ENCODE data around the gene VSTM4. TPM values are rescaled to one million over a fixed set of nuclear protein-coding genes. Genes with fewer than 3 reads are reported as not detected.

The VSTM4 gene
- total and polyA plus RNA-seq, 2 of the 4 experiments (the other 2 are of a cell fraction) = 2.4 to 2.9 TPM

DNA sequence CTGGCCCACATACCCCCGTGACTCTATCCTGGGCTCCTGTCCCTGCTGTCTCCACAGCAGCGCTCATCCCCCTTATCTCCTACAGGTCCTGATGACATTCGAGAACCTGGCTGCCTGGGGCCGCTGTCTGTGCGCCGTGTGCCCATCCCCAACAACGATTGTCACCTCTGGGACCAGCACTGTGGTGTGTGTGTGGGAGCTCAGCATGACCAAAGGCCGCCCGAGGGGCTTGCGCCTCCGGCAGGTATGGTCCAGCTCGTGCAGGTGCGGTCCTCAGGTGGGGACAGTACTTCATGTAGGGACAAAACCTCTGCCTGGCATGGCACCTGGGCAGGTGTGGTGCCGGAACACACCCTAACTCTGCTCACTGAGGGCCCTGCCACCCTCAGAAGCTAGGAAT, 145.3 kb downstream of the VSTM4 start:
- no peak overlapping the region for H3K4me2 ChIP-seq (ENCODE audit: low read depth, low read length)
- DNase-seq = no peak
- no peaks in the 10 kb centered on the region for H4K20me1 ChIP-seq (ENCODE audit: insufficient read depth, low read length)
- ATAC-seq (ENCODE audit: low read depth) = no peak
- intact Hi-C loops (cut with micrococcal nuclease) (loop anchor here (10.0 kb wide), 1 partner anchor 305 kb away; no protein-coding TSS in a partner anchor), in situ Hi-C loops (cut with MboI; ENCODE audit: low sequenced_read_pairs) (no loop called here), dilution Hi-C loops (cut with HindIII; ENCODE audit: low sequenced_read_pairs, unreplicated experiment) (no loop called here)
- POLR2A ChIA-PET (ENCODE audit: unreplicated experiment) = no interaction called here
- H4K91ac ChIP-seq (ENCODE audit: insufficient read depth, low read depth, low read length) = no peak overlapping the region
- H2BK20ac ChIP-seq (ENCODE audit: low read depth, low read length) = no peak overlapping the region
- H3K18ac ChIP-seq (ENCODE audit: low read depth, low read length) = no peak overlapping the region
- TF ChIP-seq BHLHE40 (IDR thresholded peaks at IDR 0.05; ENCODE audit: low read depth, low read length) = no peak
- no peak for TF ChIP-seq MAZ (IDR thresholded peaks at IDR 0.05; ENCODE audit: borderline replicate concordance, low read depth, low read length)
- no peak for TF ChIP-seq CEBPB (IDR thresholded peaks at IDR 0.05; ENCODE audit: low read depth, low read length)
- TF ChIP-seq, protein P1, sequence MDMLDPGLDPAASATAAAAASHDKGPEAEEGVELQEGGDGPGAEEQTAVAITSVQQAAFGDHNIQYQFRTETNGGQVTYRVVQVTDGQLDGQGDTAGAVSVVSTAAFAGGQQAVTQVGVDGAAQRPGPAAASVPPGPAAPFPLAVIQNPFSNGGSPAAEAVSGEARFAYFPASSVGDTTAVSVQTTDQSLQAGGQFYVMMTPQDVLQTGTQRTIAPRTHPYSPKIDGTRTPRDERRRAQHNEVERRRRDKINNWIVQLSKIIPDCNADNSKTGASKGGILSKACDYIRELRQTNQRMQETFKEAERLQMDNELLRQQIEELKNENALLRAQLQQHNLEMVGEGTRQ (IDR thresholded peaks at IDR 0.05; ENCODE audit: low read depth, low read length) = no peak
- TF ChIP-seq MXI1 (IDR thresholded peaks at IDR 0.05; ENCODE audit: borderline replicate concordance, low read depth, low read length) = no peak
- TF ChIP-seq RCOR1 (IDR thresholded peaks at IDR 0.05; ENCODE audit: insufficient replicate concordance, low read length) = no peak
- TF ChIP-seq NFE2L2 (IDR thresholded peaks at IDR 0.05; ENCODE audit: low read depth, low read length) = no peak
- TF ChIP-seq MAFK (IDR thresholded peaks at IDR 0.05; ENCODE audit: low read depth, low read length) = no peak
- H3K79me1 ChIP-seq (ENCODE audit: low read depth in 1 of 2, low read length in 2 of 2) = no peaks in the 10 kb centered on the region
- no peak overlapping the region for H2AK9ac ChIP-seq (replicated peaks; ENCODE audit: low read depth, low read length, poor library complexity)
- BruUV-seq (replicated peaks) = no TSS peak
- H3K27me3 ChIP-seq (ENCODE audit: control insufficient read depth, insufficient read depth, low read length) = peaks cover 15% of the 10 kb centered on the region
- H3K36me3 ChIP-seq (ENCODE audit: control insufficient read depth, insufficient read depth, low read length) = no peaks in the 10 kb centered on the region
- no peaks in the 10 kb centered on the region for H3K9me3 ChIP-seq (ENCODE audit: control insufficient read depth, insufficient read depth, low read length)
- no peak overlapping the region for H3K4ac ChIP-seq (ENCODE audit: low read depth, low read length)
- H3K56ac ChIP-seq (ENCODE audit: extremely low read depth, insufficient read depth, low read length) = no peak overlapping the region
- H2BK15ac ChIP-seq (ENCODE audit: low read depth, low read length) = no peak overlapping the region
- H2BK120ac ChIP-seq (ENCODE audit: low read depth, low read length) = no peak overlapping the region
- H2AFZ ChIP-seq (replicated peaks; ENCODE audit: low read length, poor library complexity) = no peak overlapping the region
- H3K4me1 ChIP-seq (ENCODE audit: control insufficient read depth, insufficient read depth, low read length) = no peaks in the 10 kb centered on the region
- H3K4me3 ChIP-seq (ENCODE audit: insufficient read depth, low read depth, low read length) = no peak overlapping the region
- H3K14ac ChIP-seq (replicated peaks; ENCODE audit: low read depth, low read length) = no peak overlapping the region
- H3K9me1 ChIP-seq (ENCODE audit: insufficient read depth, low read length) = no peaks in the 10 kb centered on the region
- no peak overlapping the region for H4K5ac ChIP-seq (ENCODE audit: low read depth, low read length)
- H3K27ac ChIP-seq (ENCODE audit: insufficient read depth, low read length) = no peak overlapping the region
- H3K23ac ChIP-seq (ENCODE audit: low read depth, low read length) = no peak overlapping the region
- H2BK5ac ChIP-seq (ENCODE audit: low read depth, low read length, poor library complexity, severe bottlenecking) = no peak overlapping the region
- no peak overlapping the region for H2AK5ac ChIP-seq (ENCODE audit: low read depth, low read length)
- H3K9ac ChIP-seq (ENCODE audit: low read depth, low read length) = no peak overlapping the region
- WGBS, 2 experiments (ENCODE audit: extremely low coverage in 2 of 2, insufficient read length in 1 of 2) = no CpG with 5 or more reads among the region's 14 CpGs
- CTCF ChIA-PET = no interaction called here
- no peak overlapping the region for H4K8ac ChIP-seq (ENCODE audit: low read depth in 2 of 2, low read length in 2 of 2)
